SK-N-MC (cell line): ENCODE data around the gene KCNB1.

ENCODE experiments used
- EZH2 ChIP-seq: fragments of 200-600 bp; sonication (generic); IDR thresholded peaks from one replicate; pipeline ENCODE4 v1.6.1; 2017; ENCODE audit warnings: antibody characterized with exemption
- FOXP2 ChIP-seq: optimal IDR thresholded peaks from 2 replicates; pipeline ENCODE3; 2011; ENCODE audit warnings: mild to moderate bottlenecking, moderate library complexity; ENCODE audit not compliant: insufficient read depth; ENCODE audit errors: extremely low read length, control extremely low read depth
- POLR2AphosphoS5 ChIP-seq: IDR thresholded peaks from 2 replicates; pipeline ENCODE4 v1.6.1; 2012; ENCODE audit warnings: mild to moderate bottlenecking, low read depth, low read length, borderline replicate concordance

GRCh38 chr20:49380337-49380780 is 102.1 kb downstream of the KCNB1 start:
- no peak for TF ChIP-seq POLR2AphosphoS5
- no peak for TF ChIP-seq EZH2
- no peak for TF ChIP-seq FOXP2
